Measurements from ENCODE around the gene ARHGAP10.
"Not testable (repeated sequence)": the region's sequence is repeated elsewhere in the genome, so short reads cannot be mapped to it uniquely, and the experiment has no call there.

Gene ARHGAP10

DNA sequence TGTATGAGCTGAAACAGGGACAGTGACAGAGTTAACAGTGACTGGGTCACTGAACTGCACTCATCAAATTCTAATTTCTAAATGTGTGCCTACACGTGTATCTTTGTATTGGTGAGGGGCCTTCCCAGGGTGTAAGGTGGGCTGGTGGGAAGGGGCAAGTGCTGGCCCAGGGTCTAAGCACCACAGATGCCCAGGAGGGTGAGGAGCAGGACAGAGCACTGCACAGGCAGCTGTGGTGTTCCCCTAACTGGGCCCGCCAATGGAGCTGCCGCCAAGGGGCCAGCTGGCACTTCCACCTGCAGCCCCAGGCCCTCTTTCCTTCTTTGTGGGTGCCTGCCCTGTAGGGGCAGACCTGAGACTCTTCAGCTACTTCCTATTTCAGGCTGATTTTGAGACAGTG is 349.9 kb downstream of the ARHGAP10 start:
- TF ChIP-seq JUND (IDR thresholded peaks at IDR 0.05; ENCODE audit: low read depth), result no peak
- no peak for DNase-seq (ENCODE audit: low read depth in 1 of 2, low spot score in 1 of 2)
- in situ Hi-C loops (cut with HindIII; ENCODE audit: low pct_unique_long_range_greater_than_20kb, low sequenced_read_pairs), result no loop called here

DNA sequence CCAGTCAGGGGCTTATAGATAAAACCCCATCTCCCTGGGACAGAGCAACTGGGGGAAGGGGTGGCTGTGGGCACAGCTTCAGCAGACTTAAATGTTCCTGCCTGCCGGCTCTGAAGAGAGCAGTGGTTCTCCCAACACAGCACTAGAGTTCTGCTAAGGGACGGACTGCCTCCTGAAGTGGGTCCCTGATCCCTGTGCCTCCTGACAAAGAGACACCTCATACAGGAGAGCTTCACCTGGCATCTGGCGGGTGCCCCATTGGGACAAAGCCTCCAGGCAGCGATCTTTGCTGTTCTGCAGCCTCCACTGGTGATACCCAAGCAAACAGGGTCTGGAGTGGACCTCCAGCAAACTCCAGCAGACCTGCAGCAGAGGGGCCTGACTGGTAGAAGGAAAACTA is 351.2 kb downstream of the ARHGAP10 start:
- DNase-seq (ENCODE audit: low read depth in 1 of 2, low spot score in 1 of 2); in situ Hi-C loops (cut with HindIII; ENCODE audit: low pct_unique_long_range_greater_than_20kb, low sequenced_read_pairs): not testable (repeated sequence)

DNA sequence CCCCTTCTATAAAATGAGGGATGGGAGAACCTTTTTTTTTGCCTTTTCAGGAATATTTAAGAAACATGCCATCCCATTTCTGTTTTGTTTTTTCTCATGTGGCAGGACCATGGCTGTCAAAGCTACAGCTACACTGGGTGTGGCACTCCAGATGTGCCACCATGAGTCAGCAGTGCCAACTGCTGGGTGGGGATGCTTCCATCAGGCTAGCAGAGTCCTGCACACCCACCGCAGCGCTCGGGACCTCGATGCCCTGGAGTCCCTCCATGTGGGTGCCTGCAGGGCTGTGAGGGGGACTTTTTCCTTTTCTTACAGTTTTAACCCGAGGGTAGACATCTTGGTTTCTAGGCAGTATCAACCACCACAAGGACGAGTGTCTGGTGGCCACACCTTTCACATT is 357.7 kb downstream of the ARHGAP10 start:
- no peak for TF ChIP-seq JUND (IDR thresholded peaks at IDR 0.05; ENCODE audit: low read depth)
- DNase-seq (ENCODE audit: low read depth in 1 of 2, low spot score in 1 of 2), result no peak
- in situ Hi-C loops (cut with HindIII; ENCODE audit: low pct_unique_long_range_greater_than_20kb, low sequenced_read_pairs), result no loop called here

DNA sequence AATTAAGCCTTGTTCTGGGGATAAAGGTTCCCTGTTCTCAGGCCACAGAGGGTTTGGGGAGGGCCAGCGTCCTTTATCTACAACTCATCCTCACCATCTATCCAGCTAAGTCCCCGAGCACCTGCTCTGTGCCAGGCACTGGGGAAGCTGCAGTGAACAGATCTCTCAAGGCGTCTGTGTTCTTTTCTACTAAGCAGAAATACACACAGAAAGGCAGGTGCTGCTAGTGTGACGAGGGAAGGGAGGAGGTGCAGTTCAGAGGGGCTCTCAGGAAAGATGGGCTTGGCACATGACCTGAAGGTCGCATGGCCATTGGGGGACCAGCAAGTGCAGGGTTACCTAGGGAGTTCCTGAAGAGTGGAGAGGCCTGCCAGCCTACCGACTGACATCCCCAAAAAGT is 358.1 kb downstream of the ARHGAP10 start:
- DNase-seq (ENCODE audit: low read depth in 1 of 2, low spot score in 1 of 2), result no peak
- in situ Hi-C loops (cut with HindIII; ENCODE audit: low pct_unique_long_range_greater_than_20kb, low sequenced_read_pairs), result no loop called here
- TF ChIP-seq JUND (IDR thresholded peaks at IDR 0.05; ENCODE audit: low read depth), result no peak

DNA sequence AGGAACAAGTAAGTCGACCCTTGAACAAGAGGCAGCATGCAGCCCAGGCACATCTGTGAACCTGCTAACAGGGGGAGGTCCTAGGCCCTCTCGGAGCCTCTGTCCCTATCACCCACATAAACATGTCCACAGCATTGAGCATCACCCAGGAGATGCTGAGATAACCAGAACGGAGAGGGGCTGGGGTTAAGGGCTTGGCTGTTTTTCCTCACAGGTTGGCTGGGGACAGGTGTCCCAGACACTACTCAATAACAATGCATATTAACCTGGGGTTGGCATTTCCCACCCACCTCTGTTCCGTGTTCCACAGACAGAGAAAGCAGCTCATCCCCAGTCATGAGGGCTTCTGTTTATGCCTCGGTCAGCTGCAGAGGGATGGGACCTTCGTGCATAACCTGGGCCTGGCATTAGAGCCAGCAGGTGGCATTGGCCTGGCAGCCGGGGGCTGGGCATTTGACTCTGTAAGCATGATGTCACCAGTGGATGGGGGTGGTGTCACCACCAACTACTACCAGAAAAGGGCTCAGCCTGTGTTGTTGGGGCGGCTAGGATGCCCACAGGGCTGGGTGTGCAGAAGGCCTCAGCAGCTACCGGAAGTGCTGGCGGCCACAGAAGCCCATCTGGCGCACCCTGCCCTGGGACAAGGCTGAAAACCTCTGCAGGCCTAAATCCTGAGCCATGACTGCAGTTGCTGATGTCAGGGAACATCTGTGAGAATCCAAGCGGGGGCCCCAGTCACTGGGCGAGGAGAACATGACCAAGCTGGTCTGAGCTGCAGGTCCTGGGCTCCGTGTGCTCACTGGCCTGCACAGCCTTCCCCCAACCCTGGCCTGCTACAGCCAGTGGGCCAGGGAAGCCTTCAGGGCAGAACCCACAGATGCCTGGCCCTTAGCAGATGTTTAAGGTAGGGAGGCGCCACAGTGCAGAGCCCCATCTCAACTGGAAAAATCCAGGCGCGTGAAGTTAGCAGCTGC is 358.9 kb downstream of the ARHGAP10 start:
- DNase-seq (ENCODE audit: low read depth in 1 of 2, low spot score in 1 of 2), result no peak
- in situ Hi-C loops (cut with HindIII; ENCODE audit: low pct_unique_long_range_greater_than_20kb, low sequenced_read_pairs), result no loop called here
- TF ChIP-seq JUND (IDR thresholded peaks at IDR 0.05; ENCODE audit: low read depth), result no peak

DNA sequence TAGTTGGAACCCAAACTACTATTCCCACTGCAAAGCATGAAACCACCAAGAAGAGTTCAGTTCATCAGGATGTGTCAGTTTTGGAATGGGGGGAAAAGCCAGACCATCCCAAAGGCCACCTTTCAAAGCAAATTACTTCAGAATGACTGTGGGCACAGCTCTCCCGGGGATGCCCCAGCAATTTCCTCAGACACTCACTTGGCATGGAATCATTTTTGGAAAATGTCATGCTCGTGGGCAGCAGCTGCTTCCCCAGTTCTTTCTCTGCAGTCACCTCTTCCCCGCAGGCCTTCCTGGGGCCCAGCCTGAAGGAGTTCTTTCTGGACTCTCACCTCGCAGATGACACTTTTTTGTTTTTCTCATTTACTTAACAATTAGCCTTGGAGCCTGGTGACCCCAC is 360.0 kb downstream of the ARHGAP10 start:
- in situ Hi-C loops (cut with HindIII; ENCODE audit: low pct_unique_long_range_greater_than_20kb, low sequenced_read_pairs), result no loop called here
- no peak for TF ChIP-seq JUND (IDR thresholded peaks at IDR 0.05; ENCODE audit: low read depth)
- DNase-seq (ENCODE audit: low read depth in 1 of 2, low spot score in 1 of 2), result no peak

DNA sequence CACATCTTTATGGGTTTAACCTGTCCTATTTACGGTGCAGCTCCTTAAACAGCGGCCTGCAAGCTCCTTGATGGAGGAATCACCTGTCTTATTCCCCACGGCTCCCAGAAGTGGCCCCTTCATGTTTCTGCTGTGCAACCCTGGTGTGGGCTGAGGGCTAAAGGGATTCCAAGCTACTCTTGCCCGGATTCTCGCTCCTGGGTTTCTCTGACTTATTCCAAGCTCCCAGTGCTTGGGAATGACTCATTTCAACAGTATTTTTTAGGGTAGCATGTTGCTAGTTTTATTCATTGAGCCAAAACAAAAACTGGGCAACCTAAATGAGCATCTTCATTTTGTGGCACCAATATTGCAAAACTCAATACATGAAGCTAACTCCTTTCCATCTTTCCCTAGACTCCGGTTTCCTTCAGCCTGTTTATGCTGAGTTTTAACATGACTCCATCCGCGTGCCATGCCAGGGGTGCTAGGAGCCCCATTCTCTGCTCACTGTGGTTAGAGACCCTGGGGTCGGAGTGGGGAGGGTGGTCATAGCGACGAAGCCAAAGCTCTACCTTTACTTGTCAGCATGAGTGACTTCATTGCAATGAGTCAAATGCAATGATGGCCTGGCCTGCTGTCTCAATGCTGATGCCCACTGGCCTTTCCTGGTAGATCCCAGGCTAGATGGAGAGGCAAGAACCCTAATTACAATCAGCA is 360.6 kb downstream of the ARHGAP10 start:
- DNase-seq (ENCODE audit: low read depth in 1 of 2, low spot score in 1 of 2), result no peak
- no peak for TF ChIP-seq JUND (IDR thresholded peaks at IDR 0.05; ENCODE audit: low read depth)
- in situ Hi-C loops (cut with HindIII; ENCODE audit: low pct_unique_long_range_greater_than_20kb, low sequenced_read_pairs), result no loop called here

- no peak for DNase-seq (ENCODE audit: low read depth in 1 of 2, low spot score in 1 of 2)
- in situ Hi-C loops (cut with HindIII; ENCODE audit: low pct_unique_long_range_greater_than_20kb, low sequenced_read_pairs), result no loop called here
- no peak for TF ChIP-seq JUND (IDR thresholded peaks at IDR 0.05; ENCODE audit: low read depth)
Observed at GRCh38 chr4:148093065-148093464, 361.2 kb downstream of the ARHGAP10 start.

- in situ Hi-C loops (cut with HindIII; ENCODE audit: low pct_unique_long_range_greater_than_20kb, low sequenced_read_pairs), result no loop called here
Observed at GRCh38 chr4:148094149-148094548, 362.3 kb downstream of the ARHGAP10 start.

DNA sequence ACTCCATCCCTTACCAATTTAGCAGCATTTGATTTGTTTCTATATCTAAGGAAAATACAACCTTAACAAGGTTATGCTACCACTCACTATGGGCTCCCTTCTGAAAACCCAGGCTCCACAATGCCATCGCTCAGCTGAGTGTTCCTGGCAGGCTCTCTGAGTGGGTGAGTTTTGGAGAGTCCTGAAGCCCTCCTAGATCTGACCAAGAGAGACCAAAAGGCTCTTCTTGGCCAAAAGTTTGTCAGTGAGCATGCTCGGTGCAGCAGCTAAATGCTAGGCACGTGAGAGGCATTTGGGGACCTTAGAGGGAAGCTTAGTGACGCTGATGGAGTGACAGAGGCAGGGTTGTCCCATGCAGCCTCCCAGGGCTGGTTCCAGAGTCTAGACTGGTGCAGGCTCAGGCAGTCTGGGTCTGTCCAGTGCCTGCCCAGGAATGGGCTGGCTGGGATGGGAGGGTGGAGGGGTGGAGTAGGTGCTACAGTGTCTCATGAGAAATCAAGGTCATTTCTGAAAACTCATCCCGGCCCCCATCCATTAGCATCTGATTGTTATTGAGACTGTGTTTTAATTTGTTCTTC is 363.5 kb downstream of the ARHGAP10 start:
- in situ Hi-C loops (cut with HindIII; ENCODE audit: low pct_unique_long_range_greater_than_20kb, low sequenced_read_pairs), result no loop called here
- no peak for DNase-seq (ENCODE audit: low read depth in 1 of 2, low spot score in 1 of 2)
- TF ChIP-seq JUND (IDR thresholded peaks at IDR 0.05; ENCODE audit: low read depth), result no peak

More at GRCh38 chr4:148094149-148094548, 362.3 kb downstream of the ARHGAP10 start:
- DNase-seq (ENCODE audit: low read depth in 1 of 2, low spot score in 1 of 2), result no peak
- TF ChIP-seq JUND (IDR thresholded peaks at IDR 0.05; ENCODE audit: low read depth), result no peak

DNA sequence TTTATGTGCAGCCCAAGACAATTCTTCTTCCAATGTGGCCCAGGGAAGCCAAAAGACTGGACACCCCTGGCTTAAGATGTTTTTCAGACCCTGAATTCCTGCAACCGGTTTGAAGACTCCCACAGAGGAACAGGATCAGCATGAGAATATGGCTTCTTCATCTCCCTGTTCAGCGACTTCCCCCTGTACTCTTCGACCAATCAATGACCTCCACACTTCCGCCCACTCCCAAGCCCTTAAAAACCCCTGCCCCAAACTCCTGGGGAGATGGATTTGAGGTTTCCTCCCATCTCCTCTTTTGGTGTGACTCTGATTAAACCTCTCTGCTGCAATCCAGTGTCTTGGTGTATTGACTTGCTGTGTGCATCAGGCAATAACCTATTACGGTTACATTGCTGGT is 365.9 kb downstream of the ARHGAP10 start:
- no peak for DNase-seq (ENCODE audit: low read depth in 1 of 2, low spot score in 1 of 2)
- in situ Hi-C loops (cut with HindIII; ENCODE audit: low pct_unique_long_range_greater_than_20kb, low sequenced_read_pairs), result no loop called here
- TF ChIP-seq JUND (IDR thresholded peaks at IDR 0.05; ENCODE audit: low read depth), result no peak

- DNase-seq (ENCODE audit: low read depth in 1 of 2, low spot score in 1 of 2), result no peak
- TF ChIP-seq JUND (IDR thresholded peaks at IDR 0.05; ENCODE audit: low read depth), result no peak
- in situ Hi-C loops (cut with HindIII; ENCODE audit: low pct_unique_long_range_greater_than_20kb, low sequenced_read_pairs), result no loop called here
Observed at GRCh38 chr4:148101235-148101634, 369.3 kb downstream of the ARHGAP10 start.

DNA sequence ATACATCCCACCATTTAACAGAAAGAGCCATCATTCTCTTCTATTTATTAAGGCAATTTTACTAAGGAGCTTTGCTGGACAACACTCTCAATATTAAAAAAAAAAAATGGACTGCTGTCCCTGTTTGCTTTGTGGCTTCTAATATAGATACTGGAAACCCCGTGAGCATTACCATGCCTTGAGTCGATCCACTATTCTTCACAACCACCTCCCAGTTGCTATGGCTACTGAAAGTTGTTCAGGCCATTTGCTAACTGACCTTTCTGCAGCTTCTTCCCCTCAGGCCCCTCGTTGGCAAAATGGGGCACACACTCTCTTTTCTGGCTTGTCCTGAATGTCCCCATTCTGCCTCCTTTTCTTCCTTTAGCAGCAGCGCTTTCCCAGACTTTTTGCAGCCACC is 369.9 kb downstream of the ARHGAP10 start:
- DNase-seq (ENCODE audit: low read depth in 1 of 2, low spot score in 1 of 2), result no peak
- no peak for TF ChIP-seq JUND (IDR thresholded peaks at IDR 0.05; ENCODE audit: low read depth)
- in situ Hi-C loops (cut with HindIII; ENCODE audit: low pct_unique_long_range_greater_than_20kb, low sequenced_read_pairs), result no loop called here

Data from T47D (cell line).